GM18858 (cell line): ENCODE measurements around the gene TMEM17.
"Not testable (repeated sequence)": the region's sequence is repeated elsewhere in the genome, so short reads cannot be mapped to it uniquely, and the experiment has no call there.

Experiments
- ATAC-seq: cut with Tn5 transposase; IDR thresholded peaks from one replicate; pipeline ENCODE4 v1.9.1; 2021; ENCODE audit not compliant: unreplicated experiment

The TMEM17 gene, protein sequence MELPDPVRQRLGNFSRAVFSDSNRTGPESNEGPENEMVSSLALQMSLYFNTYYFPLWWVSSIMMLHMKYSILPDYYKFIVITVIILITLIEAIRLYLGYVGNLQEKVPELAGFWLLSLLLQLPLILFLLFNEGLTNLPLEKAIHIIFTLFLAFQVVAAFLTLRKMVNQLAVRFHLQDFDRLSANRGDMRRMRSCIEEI

DNA sequence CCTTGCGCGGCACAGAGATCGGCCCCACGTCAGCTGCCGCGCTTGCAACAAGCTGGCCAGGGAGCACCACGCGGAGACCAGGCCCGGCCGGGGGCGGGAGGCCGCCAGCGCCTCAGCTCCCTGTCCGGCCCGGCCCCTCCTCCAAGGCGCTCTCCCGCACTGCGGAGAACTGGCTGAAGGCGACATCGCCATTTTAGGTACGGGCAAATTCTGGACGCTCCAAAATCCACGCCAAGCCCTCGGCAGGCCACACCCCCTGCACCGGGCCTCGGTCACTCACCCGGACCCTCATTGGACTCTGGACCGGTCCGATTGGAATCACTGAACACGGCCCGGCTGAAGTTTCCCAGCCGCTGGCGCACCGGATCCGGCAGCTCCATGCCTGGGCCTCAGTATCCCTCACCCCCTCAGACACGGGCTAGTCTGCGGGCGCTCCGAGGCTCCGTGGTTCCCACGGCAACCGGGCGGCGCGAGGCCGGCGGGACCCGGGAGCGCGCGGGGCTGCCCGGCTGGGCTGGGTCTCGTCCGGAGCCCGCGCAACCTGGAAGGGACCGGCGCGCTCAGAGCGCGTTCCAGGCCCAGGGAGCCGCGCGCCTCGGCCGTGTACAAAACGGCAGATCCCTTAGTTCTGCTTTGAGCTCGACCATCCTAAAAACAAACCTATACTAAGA, at the start of gene TMEM17:
TSS of gene TMEM17 (minus strand) at position 446 of the 671 bp plus-strand sequence. CDS start at position 380, 66 bp downstream.
- peak; percentile 64 for ATAC-seq

DNA sequence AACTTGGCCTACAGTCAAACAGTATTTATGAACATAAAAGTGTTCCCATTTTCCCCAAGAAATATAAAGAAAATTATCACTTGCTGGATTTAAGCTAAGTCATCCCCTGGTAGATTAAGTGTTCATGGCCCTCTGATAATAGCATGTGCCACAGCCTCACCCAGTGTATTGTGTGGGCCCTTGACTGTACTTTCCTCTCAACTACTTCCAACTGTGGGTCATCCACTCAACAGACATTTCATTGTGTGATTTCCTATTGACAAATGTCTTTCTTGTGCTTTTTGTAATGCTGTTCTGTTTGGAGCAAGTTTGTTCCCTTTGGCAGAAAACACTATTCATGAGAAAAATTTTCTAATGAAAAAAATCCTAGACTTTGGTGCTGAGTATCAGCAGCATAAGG, 48.4 kb upstream of the TMEM17 start:
- ATAC-seq, result no peak

DNA sequence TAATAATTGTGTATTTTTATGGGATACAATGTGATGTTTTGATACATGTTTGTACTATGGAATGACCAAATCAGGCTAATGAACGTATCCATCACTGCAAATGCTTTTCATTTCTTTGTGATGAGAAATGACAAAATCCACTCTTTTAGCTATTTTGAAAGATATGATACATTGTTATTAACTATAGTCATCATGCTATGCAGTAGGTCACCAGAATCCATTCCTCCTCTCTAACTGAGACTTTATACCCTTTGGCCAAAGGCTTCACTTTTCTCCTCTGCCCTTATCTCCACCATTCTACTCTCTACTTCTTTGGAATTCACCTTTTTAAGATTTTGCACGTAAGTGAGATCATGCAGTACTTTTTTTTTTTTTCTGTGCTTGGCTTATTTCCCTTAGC, 44.5 kb upstream of the TMEM17 start:
- no peak for ATAC-seq

DNA sequence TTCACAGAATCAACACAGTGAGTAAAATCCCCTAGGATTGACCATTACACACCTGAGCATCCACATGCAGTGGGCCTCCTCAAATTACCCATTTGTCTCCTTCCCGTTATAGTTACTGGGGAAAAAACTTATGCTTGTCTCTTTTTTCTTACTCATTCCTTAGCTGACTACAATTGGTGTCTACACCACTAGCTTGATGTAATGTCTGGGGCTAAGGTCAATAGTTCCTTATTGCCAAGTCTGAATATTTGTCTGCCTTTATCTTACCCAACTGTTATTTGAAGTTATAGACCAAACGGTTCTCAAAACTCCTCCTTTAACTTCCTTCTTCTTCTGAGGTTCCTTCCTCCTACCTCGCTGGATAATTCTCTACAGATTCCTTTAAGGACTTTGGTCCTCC, 41.9 kb upstream of the TMEM17 start:
- no peak for ATAC-seq

DNA sequence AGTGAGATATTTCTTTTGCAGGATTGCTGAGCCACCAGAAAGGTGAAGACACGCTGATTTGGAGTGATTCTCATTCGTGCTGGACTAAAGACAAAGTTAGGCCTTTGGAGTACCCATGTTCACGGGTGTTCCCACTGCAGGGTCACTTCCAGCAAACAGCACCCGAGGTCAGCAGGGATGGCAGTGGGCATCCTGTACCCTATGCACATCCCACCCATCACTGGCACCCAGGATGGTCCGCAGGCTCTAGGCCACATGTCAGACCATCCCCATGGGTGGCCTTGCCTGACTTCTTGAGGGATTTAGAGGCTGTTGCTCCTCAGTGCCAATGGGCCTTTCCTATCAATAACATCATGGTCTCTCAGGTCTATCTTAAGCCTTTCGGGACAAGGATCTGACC, 39.3 kb upstream of the TMEM17 start:
- no peak for ATAC-seq

DNA sequence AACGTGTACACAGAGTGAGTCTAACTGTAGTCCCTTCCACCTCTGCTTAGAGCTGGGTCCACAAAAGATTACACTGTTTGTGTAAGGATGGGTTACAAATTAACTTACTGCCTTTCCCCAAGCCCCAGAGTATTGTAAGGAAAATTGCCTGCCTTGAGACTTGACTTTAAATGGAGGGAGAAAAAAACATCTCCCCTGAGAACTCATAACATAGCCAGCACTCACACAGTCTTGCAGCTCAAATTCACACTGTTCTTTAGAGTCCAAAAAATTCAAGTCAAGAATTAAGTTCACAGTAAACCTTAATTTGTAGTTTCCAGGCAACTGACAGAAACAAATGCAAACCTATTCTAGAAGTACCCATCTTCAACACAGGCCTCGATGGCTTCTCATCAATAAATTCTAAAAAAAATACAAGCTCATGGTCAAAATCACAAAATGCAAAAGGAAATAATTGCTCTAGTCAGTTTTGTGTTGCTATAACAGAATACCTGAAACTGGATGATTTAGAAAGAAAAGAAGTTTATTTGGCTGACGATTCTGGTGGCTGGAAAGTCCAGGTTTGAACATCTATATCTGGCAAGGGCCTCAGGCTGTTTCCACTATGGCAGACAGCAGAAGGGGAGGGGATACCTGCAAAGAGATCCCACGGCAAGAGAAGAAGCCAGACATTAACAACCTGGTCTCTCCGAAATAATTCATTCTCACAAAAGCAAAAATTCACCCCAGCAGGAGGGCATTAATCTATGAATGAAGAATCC, 34.6 kb upstream of the TMEM17 start:
- ATAC-seq, result no peak

DNA sequence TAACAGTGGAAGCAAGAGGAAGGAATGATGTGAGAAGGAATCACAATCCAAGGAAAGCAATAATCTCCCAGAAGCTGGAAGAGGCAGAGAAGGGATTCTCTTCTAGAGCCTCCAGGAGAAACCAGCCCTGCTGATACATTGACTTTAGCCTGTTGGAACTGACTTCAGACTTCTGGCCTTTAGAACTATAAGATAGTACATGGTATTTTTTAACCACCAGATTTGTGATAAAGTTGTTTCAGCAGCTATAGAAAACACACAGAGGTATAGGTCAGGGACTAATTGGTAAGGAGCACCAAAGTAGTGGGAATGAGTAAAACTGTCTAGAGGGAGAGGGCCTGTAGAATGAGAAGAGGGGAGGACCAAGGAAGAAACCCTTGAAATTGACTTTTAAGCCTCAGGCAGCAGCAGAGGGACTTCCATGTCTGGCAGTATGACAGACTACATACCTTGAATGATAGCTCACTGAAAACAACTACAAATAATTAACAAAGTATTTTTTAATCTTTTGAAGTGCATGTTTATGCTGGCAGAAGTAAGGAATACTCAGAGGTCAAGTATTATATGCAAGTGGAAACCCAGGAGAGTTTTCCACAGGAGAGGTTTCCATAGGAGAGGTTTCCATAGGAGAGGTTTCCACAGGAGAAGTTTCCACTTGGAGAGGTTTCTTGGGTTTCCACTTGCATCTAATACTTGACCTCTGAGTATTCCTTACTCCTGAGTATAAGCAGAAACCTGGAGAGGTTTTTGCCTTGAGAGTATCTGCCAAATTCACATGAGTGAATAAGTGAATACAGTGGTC, 33.8 kb upstream of the TMEM17 start:
- ATAC-seq, result no peak

DNA sequence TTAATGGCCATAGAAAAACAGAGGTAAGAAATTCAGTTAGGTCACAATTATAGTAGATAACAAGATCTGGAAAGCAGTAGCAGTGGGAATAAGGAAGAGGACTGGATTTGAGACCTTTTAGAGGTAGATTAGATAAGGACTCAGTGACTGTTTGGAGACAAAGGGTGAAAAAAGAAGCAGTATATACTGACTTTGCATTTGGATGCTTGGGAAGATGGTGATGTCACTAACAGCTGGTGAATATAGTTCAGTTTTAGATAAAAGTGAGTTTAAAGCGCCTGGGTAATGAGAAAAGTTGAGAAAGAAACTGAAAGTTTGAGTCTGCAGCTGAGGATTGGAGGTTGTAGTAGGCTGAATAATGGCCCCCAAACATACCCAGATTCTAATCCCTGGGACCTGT, 32.8 kb upstream of the TMEM17 start:
- no peak for ATAC-seq

DNA sequence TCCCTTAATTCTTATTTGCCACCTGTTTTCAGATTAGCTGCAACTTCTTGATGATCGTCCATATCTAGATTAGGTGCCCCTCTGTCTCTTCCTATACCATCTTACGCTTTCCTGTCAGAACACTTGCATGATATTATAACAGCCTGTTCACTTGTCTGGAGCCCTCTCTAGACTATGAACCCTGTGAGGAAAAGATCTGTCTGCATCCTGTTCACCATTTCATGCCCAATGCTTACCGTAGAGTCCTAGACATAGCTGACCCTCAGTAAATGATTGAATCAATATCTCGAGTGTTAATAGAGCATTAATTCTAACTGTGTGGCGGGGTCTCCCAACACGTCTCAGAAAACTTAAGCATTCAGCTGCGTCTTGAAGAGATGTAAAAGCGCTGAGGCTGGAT, 31.8 kb upstream of the TMEM17 start:
- ATAC-seq, result no peak

DNA sequence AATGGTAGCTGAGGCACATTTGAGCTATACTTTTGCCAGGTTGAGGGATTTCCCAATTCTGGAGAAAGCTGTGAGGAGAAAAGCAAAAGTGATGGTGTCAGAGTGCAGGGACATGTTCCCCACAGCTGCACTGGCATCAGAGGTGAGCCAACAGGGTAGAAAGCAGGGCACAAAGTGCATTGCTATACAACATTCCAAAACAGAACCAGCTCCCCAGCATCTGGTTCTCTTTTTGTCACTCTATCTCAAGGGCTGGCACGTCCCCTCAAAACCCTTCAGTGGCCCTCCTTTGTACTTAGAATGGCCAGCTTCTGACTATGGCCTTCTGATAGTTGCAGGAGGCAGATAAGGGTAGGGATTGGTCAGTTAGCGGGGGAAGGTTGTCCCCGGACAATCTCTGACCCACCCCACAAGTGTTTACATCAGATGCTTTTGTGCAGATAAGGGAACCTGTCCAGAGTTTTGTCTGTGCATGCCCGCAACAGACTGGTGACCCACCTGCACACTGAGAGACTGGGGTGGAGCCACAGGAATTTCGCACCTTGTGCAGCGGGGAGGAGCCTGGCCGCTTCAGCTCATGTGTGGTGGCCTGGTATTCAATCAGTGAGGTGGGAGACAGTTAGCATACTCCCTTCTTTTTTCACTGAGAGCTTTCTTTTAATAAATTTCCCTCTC, 31.0 kb upstream of the TMEM17 start:
- no peak for ATAC-seq

DNA sequence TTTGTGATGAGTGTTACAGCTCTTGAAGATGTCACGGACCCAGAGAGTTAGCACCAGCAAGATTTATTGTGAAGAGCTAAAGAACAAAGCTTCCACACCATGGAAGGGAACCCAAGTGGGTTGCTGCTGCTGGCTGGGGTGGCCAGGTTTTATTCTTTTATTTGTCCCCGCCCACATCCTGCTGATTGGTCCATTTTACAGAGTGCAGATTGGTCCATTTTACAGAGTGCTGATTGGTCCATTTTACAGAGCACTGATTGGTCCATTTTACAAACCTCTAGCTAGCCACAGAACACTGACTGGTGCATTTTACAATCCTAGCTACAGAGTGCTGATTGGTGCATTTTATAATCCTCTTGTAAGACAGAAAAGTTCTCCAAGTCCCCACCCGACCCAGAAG, 29.5 kb upstream of the TMEM17 start:
- not testable (repeated sequence) for ATAC-seq

DNA sequence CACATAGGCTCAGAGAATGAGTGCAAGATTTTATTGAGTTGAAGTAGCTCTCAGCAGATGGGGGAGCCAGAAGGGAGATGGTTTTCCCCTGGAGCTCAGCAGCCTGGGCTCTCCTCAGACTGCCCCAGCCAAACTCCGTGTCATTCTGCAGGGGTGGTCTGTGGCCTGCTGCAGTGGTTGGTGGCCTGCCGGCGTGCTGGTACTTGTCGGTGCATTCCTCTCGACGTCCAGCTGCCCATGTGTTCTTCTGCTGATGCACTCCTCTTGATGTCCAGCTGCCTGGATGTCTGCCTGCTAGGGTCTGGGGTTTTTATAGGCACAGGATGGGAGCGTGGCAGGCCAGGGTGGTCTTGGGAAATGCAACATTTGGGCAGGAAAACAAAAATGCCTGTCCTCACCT, 25.6 kb upstream of the TMEM17 start:
- no peak for ATAC-seq

DNA sequence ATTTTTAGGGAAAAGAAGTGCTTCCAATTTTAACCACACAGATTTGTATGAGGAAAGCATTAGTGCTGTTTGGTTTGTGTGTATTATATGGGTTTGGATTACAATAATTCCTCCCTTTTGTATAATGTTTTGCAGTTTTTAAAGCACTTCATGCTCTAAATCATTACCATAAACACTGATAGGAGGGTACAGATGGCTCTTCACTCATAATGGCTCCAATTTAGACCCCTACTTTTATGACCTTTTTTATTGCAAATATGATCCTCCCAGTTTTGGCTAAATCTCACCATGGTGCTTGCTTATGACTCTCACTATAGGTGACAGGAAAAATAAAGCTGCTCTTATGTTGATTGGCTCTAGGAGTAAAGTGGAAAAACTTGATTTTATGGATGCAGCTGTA, 23.8 kb upstream of the TMEM17 start:
- ATAC-seq, result no peak

DNA sequence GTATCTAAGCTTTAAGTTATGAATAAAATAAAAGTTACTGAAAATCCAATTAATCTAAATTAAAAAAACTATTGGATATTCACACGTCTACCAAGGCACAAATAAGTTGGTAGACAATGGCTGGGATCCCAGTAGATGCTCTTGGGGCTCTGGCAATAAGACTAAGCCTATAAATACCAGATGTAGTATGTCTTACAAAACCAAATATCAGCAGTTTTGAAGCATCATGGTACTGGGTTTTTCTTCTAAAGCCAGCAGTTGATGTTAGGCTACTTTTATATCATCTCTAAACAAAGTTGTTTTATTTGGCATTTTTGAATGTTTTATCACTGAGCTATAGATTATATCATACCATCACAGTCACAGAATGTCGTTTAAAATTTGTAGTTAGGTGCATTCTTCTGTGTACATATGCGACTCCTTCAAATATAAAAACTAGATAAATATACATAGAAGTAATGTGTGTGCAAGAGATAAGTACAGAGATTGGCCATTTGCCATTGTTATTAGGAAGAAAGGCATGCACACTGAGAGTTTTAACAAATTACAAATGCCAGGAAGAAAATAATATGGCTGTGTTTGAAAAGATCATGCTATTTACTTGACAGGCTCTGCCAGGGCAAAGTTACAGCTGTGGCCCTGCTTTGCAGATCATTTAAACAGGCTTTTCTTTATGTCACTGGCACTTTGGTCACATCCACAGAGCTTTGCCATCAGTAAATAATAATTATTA, 21.6 kb upstream of the TMEM17 start:
- no peak for ATAC-seq

DNA sequence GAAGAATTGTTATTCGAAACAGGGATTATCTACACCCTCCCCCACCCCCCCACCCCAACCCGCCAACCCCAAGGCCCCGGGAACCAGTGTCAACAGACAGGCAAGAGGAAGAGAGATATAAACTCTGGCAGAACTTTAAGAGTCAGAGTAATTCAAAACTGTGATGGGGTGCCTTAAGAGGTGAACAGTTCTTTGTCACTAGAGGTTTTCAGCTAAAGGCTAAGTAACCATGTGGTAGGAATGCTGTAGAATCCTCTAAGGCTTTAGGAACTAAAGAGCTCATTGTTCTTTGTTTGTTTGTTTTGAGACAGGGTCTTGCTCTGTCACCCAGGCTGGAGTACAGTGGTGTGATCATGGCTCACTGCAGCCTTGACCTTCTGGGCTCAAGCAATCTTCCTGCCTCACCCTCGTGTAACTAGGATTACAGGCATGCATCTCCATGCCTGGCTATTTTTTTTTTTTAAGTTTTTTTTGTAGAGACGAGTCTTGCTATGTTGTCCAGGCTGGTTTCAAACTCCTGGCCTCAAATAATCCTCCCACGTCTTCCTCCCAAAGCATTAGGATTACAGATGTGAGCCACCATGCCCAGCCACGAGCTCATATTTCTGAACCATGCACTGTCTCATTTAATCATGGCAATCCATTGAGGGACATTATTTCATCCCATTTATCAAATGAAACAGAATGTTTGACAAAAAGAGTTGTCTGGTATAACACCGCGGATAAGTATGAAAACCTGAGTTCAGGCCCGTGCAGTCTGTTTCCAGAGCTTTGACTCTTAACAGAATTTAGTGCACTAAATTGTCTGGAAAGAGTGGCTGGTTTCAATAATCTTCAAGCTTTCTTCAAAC, 20.8 kb upstream of the TMEM17 start:
- no peak for ATAC-seq

DNA sequence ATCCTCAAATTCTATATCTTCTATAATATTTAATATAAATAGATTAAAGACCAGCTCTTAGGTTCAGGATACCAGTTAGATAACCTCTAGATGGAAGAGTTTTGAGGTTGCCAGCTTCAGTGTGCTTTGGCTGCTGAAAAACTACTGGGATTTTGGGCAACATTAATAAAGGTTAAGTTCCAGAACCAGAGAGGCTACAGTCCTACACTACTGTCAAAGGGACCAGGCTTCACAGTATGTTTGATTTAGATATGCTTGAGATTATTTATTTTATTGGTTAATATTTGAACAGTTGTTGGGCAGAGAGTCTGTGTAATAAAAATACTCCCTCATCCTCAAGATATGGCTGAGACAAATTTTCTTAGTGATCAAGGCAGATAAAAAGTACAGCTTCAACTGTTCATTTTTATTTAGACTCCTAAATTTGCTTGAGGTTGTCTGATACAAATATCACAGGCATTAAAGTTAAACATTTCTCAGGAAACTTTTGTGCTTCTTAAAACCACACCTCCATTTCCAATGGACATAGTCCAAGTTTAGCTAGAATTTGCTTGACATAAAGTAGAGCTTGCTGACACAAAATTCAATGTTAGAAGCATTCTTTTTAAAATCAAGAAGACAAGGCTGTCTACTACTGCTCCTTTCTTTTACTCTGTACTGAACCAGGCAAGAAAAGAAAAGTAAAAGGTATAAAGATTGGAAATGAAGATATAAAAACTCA, 19.7 kb upstream of the TMEM17 start:
- no peak for ATAC-seq

DNA sequence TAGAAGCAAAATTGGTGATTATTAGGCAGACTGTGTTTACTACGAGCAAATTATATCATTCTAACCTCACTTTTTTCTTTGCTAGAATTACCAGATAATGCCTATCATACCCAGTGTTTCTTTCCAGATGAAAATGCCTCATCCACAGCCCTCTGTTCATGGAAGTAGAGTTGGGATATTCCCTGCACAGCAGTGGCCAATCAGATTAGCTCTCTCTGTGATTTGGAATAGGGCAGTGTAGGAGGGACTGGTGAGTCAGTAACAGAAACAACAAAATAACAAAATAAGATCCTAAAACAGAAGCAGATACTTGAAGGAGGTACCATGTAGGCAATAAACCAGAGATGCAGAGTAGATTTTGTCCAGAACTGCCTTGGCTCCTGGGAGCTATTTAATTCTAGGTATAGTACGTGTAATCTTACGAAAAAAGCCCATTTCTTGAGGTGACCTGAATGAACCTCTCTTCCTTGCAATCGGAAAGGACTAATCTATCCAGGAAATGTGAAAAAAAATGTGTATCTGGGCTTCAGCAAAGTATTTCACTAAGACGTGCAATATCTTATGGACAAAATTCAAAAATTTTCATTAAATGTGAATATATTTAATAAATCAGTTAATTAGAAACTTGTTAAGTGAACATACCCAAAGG, 18.4 kb upstream of the TMEM17 start:
- no peak for ATAC-seq

DNA sequence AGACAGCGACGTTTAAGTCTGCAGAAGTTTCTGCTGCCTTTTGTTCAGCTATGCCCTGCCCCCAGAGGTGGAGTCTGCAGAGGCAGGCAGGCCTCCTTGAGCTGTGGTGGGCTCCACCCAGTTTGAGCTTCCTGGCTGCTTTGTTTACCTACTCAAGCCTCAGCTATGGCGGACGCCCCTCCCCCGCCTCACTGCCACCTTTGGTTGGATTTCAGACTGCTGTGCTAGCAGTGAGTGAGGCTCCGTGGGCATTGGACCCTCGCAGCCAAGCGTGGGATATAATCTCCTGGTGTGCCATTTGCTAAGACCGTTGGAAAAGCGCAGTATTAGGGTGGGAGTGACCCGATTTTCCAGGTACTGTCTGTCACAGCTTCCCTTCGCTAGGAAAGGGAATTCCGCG, 15.1 kb upstream of the TMEM17 start:
- ATAC-seq, result not testable (repeated sequence)
